Measurements from ENCODE around the gene ZNF491. TPM values are rescaled to one million over a fixed set of nuclear protein-coding genes. Genes with fewer than 3 reads are reported as not detected.

The ZNF491 gene
- total and polyA plus RNA-seq, 9 of the 15 experiments (the other 6 are each of a cell fraction or from before 2014, with no cell fraction given) = 0.19 to 0.95 (median 0.39) TPM; not detected in 1

DNA sequence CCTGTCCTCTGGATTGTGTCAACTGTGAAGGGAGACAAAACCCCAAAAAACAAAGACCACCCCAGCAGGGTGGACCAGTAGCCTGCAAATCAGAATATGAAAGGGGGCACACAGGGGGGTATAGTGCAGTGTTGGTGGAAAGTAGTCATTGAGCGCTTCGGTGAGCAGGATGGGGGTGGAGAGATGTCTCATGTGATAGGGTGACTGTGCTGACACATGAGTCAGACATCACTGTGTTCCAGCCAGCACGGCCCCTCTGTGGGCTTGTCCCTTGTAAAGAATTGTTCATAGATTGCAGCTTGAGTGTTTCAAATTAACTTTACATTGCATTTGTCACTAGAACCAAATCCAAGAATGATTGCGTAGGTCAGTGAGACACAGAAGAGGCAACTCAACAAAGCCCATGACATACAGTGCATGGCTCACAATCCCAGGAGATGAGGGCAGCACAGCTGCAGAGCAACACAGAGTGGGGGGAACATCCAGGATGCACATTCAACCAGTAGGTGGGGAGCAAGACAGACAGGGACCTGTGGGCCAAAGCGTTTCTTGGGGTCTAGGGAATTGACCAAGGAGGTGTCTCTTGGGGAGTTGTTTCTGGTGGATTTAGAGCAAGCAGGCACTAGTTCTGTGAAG lies 23.3 kb downstream of the ZNF491 start (continued):
- TF ChIP-seq, protein P1, sequence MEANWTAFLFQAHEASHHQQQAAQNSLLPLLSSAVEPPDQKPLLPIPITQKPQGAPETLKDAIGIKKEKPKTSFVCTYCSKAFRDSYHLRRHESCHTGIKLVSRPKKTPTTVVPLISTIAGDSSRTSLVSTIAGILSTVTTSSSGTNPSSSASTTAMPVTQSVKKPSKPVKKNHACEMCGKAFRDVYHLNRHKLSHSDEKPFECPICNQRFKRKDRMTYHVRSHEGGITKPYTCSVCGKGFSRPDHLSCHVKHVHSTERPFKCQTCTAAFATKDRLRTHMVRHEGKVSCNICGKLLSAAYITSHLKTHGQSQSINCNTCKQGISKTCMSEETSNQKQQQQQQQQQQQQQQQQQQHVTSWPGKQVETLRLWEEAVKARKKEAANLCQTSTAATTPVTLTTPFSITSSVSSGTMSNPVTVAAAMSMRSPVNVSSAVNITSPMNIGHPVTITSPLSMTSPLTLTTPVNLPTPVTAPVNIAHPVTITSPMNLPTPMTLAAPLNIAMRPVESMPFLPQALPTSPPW (CRISPR knock-in tag; IDR thresholded peaks at IDR 0.05) = peak; percentile 44
- TF ChIP-seq ZNF316 (IDR thresholded peaks at IDR 0.05) (no peak), TOE1 (IDR thresholded peaks at IDR 0.05; ENCODE audit: borderline replicate concordance) (0 out of 2 replicates have a peak, but pooled peaks have one; percentile 34), TOE1 (CRISPR knock-in tag; IDR thresholded peaks at IDR 0.05; ENCODE audit: borderline replicate concordance, low read depth) (no peak), NR2C1 (IDR thresholded peaks at IDR 0.05) (no peak), NR2C1 (tag; IDR thresholded peaks at IDR 0.05) (no peak), RUNX1 (IDR thresholded peaks at IDR 0.05; ENCODE audit: low read depth) (no peak), KDM5B (IDR thresholded peaks at IDR 0.05; ENCODE audit: insufficient replicate concordance, low read depth, low read length) (no peak), ARNT (IDR thresholded peaks at IDR 0.05) (no peak), CBFA2T2 (conservative IDR thresholded peaks at IDR 0.05) (no peak), FOSL1 (tag; conservative IDR thresholded peaks at IDR 0.05) (peak; percentile 93), RBM14 (IDR thresholded peaks at IDR 0.05; ENCODE audit: borderline replicate concordance, insufficient read depth, low read depth, low read length) (no peak), ADNP (tag; IDR thresholded peaks at IDR 0.05) (no peak), ZNF589 (CRISPR knock-in tag; IDR thresholded peaks at IDR 0.05; ENCODE audit: low read depth) (no peak), ZNF785 (CRISPR knock-in tag; IDR thresholded peaks at IDR 0.05) (no peak), TARDBP (IDR thresholded peaks at IDR 0.05) (no peak)
- TF ChIP-seq, protein P2, sequence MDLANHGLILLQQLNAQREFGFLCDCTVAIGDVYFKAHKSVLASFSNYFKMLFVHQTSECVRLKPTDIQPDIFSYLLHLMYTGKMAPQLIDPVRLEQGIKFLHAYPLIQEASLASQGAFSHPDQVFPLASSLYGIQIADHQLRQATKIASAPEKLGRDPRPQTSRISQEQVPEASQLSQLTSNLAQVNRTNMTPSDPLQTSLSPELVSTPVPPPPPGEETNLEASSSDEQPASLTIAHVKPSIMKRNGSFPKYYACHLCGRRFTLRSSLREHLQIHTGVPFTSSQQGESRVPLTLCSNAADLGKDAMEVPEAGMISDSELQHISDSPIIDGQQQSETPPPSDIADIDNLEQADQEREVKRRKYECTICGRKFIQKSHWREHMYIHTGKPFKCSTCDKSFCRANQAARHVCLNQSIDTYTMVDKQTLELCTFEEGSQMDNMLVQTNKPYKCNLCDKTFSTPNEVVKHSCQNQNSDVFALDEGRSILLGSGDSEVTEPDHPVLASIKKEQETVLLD (IDR thresholded peaks at IDR 0.05) = no peak
- TF ChIP-seq, protein P3, sequence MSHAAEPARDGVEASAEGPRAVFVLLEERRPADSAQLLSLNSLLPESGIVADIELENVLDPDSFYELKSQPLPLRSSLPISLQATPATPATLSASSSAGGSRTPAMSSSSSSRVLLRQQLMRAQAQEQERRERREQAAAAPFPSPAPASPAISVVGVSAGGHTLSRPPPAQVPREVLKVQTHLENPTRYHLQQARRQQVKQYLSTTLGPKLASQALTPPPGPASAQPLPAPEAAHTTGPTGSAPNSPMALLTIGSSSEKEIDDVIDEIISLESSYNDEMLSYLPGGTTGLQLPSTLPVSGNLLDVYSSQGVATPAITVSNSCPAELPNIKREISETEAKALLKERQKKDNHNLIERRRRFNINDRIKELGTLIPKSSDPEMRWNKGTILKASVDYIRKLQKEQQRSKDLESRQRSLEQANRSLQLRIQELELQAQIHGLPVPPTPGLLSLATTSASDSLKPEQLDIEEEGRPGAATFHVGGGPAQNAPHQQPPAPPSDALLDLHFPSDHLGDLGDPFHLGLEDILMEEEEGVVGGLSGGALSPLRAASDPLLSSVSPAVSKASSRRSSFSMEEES (CRISPR knock-in tag; IDR thresholded peaks at IDR 0.05) = no peak
- TF ChIP-seq, protein P4, sequence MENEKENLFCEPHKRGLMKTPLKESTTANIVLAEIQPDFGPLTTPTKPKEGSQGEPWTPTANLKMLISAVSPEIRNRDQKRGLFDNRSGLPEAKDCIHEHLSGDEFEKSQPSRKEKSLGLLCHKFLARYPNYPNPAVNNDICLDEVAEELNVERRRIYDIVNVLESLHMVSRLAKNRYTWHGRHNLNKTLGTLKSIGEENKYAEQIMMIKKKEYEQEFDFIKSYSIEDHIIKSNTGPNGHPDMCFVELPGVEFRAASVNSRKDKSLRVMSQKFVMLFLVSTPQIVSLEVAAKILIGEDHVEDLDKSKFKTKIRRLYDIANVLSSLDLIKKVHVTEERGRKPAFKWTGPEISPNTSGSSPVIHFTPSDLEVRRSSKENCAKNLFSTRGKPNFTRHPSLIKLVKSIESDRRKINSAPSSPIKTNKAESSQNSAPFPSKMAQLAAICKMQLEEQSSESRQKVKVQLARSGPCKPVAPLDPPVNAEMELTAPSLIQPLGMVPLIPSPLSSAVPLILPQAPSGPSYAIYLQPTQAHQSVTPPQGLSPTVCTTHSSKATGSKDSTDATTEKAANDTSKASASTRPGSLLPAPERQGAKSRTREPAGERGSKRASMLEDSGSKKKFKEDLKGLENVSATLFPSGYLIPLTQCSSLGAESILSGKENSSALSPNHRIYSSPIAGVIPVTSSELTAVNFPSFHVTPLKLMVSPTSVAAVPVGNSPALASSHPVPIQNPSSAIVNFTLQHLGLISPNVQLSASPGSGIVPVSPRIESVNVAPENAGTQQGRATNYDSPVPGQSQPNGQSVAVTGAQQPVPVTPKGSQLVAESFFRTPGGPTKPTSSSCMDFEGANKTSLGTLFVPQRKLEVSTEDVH (IDR thresholded peaks at IDR 0.05; ENCODE audit: low read depth, partially characterized antibody) = no peak
- TF ChIP-seq, protein P5, sequence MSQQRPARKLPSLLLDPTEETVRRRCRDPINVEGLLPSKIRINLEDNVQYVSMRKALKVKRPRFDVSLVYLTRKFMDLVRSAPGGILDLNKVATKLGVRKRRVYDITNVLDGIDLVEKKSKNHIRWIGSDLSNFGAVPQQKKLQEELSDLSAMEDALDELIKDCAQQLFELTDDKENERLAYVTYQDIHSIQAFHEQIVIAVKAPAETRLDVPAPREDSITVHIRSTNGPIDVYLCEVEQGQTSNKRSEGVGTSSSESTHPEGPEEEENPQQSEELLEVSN (IDR thresholded peaks at IDR 0.05; ENCODE audit: borderline replicate concordance in 1 of 2, extremely low read depth in 1 of 2, insufficient read depth in 1 of 2, insufficient read length in 1 of 2, low read depth in 1 of 2, low read length in 1 of 2, poor library complexity in 1 of 2, severe bottlenecking in 1 of 2) = peak in 1 of 2 experiments; percentile 29

All from K562 (cell line).